A549 (cell line): ENCODE data around the gene MECR.

Experiments used
- BCL3 ChIP-seq: fragments of >200 bp; sonication (Bioruptor Twin); formaldehyde crosslinking; IDR thresholded peaks from 3 replicates; pipeline ENCODE4 v1.6.1; 2016
- CTCF ChIP-seq: fragments of >200 bp; sonication (Bioruptor Twin); formaldehyde crosslinking; IDR thresholded peaks from 3 replicates; pipeline ENCODE4 v1.5.1; 2016
- EHMT2 ChIP-seq: fragments of 200-600 bp; sonication (generic); IDR thresholded peaks from 2 replicates; pipeline ENCODE4 v1.6.1; 2016; ENCODE audit warnings: antibody characterized with exemption, low read depth, mild to moderate bottlenecking, moderate library complexity
- EP300 ChIP-seq, 2 experiments: fragments of >200 bp; sonication (Bioruptor Twin); formaldehyde crosslinking; IDR thresholded peaks; 2 replicates in 1 of 2; 3 replicates in 1 of 2; pipeline ENCODE4 v1.6.1; 2016 to 2017
- HDAC2 ChIP-seq: fragments of 200-600 bp; sonication (generic); IDR thresholded peaks from 2 replicates; pipeline ENCODE4 v1.6.1; 2016
- KDM5A ChIP-seq: fragments of 200-600 bp; sonication (generic); IDR thresholded peaks from 2 replicates; pipeline ENCODE4 v1.6.1; 2016; ENCODE audit warnings: antibody characterized with exemption, mild to moderate bottlenecking
- MAFK ChIP-seq: fragments of 450-650 bp; IDR thresholded peaks from 2 replicates; pipeline ENCODE4 v1.6.1; 2014; ENCODE audit not compliant: partially characterized antibody
- MYC ChIP-seq: IDR thresholded peaks from 2 replicates; pipeline ENCODE4 v1.6.1; 2012; ENCODE audit warnings: mild to moderate bottlenecking, inconsistent platforms, low read length, improper control_type of control experiment, borderline replicate concordance
- NFE2L2 ChIP-seq: fragments of 150-350 bp; conservative IDR thresholded peaks from 2 replicates; pipeline ENCODE4 v1.6.1; 2014; ENCODE audit warnings: low read length
- REST ChIP-seq: fragments of 200-600 bp; sonication (generic); IDR thresholded peaks from 2 replicates; pipeline ENCODE4 v1.6.1; 2016; ENCODE audit warnings: antibody characterized with exemption, mild to moderate bottlenecking, moderate library complexity
- RFX5 ChIP-seq: fragments of 450-650 bp; IDR thresholded peaks from 2 replicates; pipeline ENCODE4 v1.7.1; 2014; ENCODE audit warnings: antibody characterized with exemption, mild to moderate bottlenecking, moderate library complexity
- USF2 ChIP-seq: fragments of 450-650 bp; IDR thresholded peaks from 2 replicates; pipeline ENCODE4 v1.6.1; 2014; ENCODE audit warnings: antibody characterized with exemption
- ZC3H11A ChIP-seq: fragments of 450-650 bp; IDR thresholded peaks from 2 replicates; pipeline ENCODE4 v1.6.1; 2014; ENCODE audit warnings: antibody characterized with exemption, mild to moderate bottlenecking

- TF ChIP-seq KDM5A, result no peak
- no peak for TF ChIP-seq USF2
- no peak for TF ChIP-seq CTCF
- TF ChIP-seq HDAC2, result no peak
- no peak for TF ChIP-seq RFX5
- no peak for TF ChIP-seq MYC
- no peak for TF ChIP-seq BCL3
- TF ChIP-seq MAFK, result no peak
- TF ChIP-seq ZC3H11A, result no peak
- TF ChIP-seq REST, result no peak
- TF ChIP-seq EHMT2, result no peak
- no peak for TF ChIP-seq NFE2L2
- TF ChIP-seq EP300 (IDR thresholded peaks at IDR 0.05), result no peak
Observed at GRCh38 chr1:29148656-29149491, 81.9 kb downstream of the MECR start.
